Fibroblast of villous mesenchyme (primary cell): ENCODE data around the gene LHX4. TPM values are rescaled to one million over a fixed set of nuclear protein-coding genes. Genes with fewer than 3 reads are reported as not detected.
A peak's percentile ranks its signal among the peaks of the same experiment; 100 is the strongest.

Experiments
- DNase-seq: peaks from one replicate; pipeline ENCODE4 v3.0.0-alpha.2; 2010; ENCODE audit warnings: low read depth
- H3K4me3 ChIP-seq: 2 replicates; pipeline ENCODE4 v1.5.1; 2011; ENCODE audit warnings: low read depth, mild to moderate bottlenecking, low read length
- total RNA-seq: library from RNA; depleted of rRNA; stranded (reverse); fragments of >200 nt; gene quantifications from 2 replicates; pipeline ENCODE4 v1.2.3, GENCODE V29; 2012
- TF ChIP-seq, protein P1 (sequence below): IDR thresholded peaks from 2 replicates; pipeline ENCODE4 v1.5.1; 2012; ENCODE audit warnings: low read depth, mild to moderate bottlenecking, low read length; ENCODE audit not compliant: insufficient read depth

The LHX4 gene
- 0.32 and 0.86 TPM in 2 replicates for total RNA-seq

DNA sequence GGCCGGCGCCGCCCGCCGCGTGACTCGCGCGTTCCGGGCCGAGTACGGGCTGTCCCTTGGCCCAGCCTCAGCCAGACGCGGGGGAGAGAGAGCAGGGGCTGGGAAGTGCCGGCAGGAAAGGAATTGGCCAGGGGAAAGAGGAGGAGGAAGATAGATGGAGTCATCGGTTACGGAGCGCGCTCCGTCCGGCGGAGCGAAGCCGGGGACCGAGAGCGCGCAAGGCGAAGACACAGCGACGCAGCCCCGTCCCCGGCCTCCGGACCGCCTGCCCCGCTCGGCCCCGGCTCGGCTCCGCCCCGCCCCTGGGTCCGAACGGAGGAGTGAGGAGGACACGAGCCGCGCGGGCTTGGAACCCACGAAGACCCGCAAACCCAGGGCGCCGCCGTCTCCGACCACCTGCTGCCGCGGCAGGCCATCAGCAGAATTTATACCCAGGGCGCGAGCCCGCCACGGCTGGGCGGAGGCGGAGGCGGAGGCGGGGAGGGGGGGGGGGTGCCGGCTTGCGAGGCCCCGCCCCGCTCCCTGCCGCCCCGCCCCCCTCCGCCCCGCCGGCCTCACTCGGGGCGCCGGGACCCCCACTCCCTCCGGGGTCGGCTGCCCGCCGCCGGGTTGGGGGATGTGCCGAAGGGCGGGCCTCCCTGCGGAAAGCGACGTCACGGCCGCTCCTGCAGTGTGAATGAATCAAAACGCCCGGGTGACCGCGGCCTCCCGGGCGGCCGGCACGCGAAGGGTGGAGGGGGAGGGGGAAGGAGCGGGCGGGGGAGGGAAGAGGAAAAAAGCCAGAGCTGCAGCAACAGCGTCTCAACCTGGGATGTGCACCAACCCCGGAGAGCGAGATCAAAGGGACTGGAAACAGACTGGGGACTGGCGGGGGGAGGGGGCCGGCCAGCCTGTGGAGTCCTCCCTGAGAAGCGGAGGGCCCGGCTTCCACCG is at the start of gene LHX4:
LHX4 (plus strand) TSS at position 782 of the 933 bp plus-strand sequence. CDS start 266 bp downstream, outside the sequence.
- TF ChIP-seq, protein P1, sequence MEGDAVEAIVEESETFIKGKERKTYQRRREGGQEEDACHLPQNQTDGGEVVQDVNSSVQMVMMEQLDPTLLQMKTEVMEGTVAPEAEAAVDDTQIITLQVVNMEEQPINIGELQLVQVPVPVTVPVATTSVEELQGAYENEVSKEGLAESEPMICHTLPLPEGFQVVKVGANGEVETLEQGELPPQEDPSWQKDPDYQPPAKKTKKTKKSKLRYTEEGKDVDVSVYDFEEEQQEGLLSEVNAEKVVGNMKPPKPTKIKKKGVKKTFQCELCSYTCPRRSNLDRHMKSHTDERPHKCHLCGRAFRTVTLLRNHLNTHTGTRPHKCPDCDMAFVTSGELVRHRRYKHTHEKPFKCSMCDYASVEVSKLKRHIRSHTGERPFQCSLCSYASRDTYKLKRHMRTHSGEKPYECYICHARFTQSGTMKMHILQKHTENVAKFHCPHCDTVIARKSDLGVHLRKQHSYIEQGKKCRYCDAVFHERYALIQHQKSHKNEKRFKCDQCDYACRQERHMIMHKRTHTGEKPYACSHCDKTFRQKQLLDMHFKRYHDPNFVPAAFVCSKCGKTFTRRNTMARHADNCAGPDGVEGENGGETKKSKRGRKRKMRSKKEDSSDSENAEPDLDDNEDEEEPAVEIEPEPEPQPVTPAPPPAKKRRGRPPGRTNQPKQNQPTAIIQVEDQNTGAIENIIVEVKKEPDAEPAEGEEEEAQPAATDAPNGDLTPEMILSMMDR = no peak
- DNase-seq = peak; percentile 17
- peak within 1 kb of the TSS; percentile 60 for H3K4me3 ChIP-seq

DNA sequence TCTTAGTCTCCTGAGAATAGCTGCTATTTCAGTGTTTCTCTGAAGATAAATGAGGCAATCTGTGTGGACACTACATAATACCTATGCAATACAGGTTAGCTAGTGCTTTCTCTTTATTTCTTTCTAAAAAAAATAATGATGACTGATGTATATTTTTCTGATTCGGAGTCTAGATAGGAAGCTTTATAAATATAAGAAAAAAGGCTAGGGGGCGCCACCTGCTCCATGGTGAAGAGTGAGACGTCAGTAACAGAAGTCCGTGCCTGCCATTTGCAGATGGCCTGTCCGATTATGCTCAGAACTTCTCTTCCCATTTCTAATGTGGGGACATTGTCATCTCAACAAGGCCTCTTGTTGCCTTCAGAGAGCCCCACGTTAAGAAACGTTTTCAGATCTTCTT is 49.0 kb upstream of the LHX4 start:
- H3K4me3 ChIP-seq = no peak overlapping the region
- TF ChIP-seq, protein P1 = peak; percentile 43
- DNase-seq = peak; percentile 15

DNA sequence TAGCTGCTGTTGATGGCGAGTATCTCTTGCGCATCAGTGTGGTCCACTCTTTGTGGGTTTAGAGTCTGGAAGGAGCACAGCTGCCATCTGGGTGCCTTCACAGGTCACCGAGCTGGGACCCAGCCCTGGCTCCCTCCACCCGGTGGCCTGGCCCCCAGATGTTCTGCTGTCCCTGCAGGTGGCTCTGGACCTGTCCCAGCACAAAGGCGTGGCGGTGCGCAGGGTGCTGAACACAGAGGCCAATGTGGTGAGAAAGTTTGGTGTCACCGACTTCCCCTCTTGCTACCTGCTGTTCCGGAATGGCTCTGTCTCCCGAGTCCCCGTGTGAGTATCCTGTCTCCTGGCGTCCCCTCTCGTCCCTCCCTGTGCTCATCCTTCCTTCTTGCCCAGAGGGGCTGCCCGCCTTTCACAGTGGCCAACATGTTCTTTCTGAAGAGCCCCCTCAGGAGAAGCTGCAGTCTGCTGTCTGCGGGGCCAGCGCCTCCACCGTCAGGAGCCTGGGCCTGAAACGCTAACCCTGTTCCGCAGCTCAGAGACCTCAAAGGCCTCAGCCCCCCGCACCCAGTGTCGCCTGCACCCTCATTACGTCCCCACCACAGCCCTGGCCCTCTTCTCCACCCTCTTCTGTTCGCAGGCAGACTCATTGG is 47.9 kb upstream of the LHX4 start:
- H3K4me3 ChIP-seq = no peak overlapping the region
- no peak for DNase-seq
- TF ChIP-seq, protein P1 = no peak

DNA sequence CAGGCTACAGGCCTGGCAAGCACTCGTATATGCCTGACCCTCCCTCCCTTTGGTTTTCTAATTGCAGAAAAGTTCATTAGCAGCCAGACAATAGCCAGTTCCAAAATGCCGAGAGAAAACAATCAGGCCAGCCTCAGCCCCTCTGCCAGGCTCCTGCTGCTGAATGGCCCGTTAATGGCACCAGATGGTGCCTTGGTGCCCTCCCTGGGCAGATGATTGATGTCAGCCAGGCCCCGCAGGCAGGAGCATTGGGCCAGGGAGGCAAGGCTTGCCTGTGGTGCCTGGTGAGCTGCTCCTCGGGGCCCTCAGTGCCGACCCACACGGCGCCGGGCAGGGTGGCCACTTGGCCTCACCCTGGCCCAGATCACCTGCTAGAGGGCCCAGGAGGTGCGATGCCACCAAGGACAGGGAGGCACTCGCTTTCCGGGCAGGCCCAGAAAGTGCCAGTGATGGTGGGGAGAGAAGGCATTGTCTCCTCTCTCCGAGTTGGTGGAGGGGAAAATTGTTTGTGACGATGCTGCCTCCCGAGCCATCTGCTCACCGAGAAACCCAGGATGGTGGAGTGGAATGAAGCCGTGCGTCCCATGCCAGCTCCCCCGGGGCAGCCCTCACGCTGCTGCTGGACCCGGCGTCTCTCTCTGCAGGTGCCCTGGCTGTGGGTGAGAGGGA is 47.3 kb upstream of the LHX4 start:
- no peak for DNase-seq
- no peak overlapping the region for H3K4me3 ChIP-seq
- TF ChIP-seq, protein P1 = no peak

DNA sequence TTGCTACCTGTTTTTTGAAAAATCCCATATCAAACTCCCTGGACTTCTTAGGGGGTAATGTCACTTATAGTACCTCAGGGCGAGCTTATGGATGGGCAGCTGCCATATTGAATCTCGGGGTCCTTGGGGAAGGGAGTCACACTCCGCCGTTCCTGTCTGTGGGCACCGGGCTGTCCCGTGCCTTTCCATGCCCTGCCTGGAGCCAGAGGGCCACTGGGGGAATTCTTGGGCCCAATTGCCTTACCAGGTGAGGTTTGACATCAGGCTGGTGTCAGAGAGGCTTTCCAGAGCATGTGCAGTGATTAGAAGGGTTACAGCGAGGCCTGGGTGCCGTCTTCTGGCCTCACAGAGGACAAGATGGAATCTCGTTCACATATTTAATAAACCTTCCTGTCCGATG is 46.6 kb upstream of the LHX4 start:
- no peak overlapping the region for H3K4me3 ChIP-seq
- DNase-seq = no peak
- TF ChIP-seq, protein P1 = no peak

DNA sequence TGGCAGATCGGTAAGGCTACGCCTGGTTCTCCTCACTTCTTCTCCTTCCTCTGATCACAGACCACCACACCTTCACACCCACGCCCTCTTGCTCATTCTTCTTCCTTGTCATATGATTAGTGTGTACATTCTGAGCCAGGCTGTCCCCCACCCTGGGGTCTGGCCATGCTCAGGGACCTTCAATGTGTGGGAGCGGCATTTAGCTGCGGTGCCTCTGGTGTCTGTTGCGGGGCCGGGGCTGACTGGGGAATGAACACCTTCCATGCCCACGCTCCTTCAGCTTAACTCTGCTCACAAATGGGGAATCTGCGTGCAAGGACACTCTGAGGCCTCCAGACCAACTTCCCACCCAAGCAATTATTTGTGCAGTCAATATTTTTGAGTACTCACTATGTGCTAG is 46.0 kb upstream of the LHX4 start:
- no peak overlapping the region for H3K4me3 ChIP-seq
- no peak for DNase-seq
- TF ChIP-seq, protein P1 = no peak
